NCI-H460 (cell line): ENCODE measurements around the gene PIAS4. TPM values are rescaled to one million over a fixed set of nuclear protein-coding genes. Genes with fewer than 3 reads are reported as not detected.
"Not testable (repeated sequence)": the region's sequence is repeated elsewhere in the genome, so short reads cannot be mapped to it uniquely, and the experiment has no call there.

Experiments used
- DNase-seq: peaks from one replicate; pipeline ENCODE4 v3.0.0-alpha.2; 2016; ENCODE audit warnings: low read depth; ENCODE audit errors: extremely low read depth
- polyA plus RNA-seq: library from polyadenylated mRNA; depleted of rRNA; stranded (reverse); fragments of >200 nt; gene quantifications from 2 replicates; pipeline ENCODE4 v1.2.3, GENCODE V29; 2014; cell fraction: nucleus; rRNA removed
- total RNA-seq: library from RNA; depleted of rRNA; stranded (reverse); fragments of >200 nt; shearing (Covaris generic); gene quantifications from 2 replicates; pipeline ENCODE4 v1.2.3, GENCODE V29; 2014; rRNA removed

PIAS4 gene
- total RNA-seq = 14.2 and 29.8 TPM in 2 replicates
- 13.8 and 15.1 TPM in 2 replicates for polyA plus RNA-seq

DNA sequence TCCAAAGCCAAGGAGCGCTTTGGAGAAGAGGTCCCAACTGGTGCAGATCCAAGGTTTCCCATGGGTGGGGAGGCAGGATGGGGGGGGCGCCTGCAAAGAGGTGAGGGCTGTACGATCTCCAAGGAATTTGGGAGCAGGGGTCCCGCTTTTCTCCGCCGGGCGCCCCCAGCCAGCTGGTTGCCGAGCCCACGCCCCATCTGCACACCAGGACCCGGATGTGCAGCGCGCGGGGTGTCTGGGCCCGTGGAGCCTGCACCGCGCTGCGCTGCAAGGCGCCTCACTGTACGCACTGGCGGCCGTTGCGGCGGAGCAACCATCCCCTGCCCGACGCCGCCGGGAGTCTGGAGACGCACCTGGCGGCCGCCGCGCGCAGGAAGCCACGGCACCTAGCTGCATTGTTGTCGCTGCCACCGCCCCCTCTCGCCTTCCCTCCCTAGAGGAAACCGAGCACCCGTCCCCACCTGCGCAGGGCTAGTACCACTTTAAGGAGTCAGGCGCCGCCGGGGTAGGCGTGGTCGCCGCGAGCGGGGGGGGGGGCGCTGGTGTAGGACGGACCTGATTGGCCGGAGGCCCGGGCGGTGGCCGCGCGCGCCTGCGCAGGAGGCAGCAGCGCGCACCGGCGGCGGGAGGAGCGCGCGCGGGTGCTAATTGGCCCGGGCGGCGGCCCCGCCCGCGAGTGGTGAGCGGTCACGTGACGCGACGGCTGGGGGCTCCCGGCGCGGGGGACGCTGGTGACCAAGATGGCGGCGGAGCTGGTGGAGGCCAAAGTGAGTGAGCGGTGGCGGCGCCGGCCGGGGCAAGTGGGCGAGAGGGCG lies at the start of gene PIAS4:
TSS of gene PIAS4 (plus strand) at position 716 of the 815 bp plus-strand sequence. CDS start at position 741, 25 bp downstream.
- DNase-seq = peak; percentile 87

GRCh38 chr19:3958836-3959765 lies 48.4 kb upstream of the PIAS4 start:
- no peak for DNase-seq

DNA sequence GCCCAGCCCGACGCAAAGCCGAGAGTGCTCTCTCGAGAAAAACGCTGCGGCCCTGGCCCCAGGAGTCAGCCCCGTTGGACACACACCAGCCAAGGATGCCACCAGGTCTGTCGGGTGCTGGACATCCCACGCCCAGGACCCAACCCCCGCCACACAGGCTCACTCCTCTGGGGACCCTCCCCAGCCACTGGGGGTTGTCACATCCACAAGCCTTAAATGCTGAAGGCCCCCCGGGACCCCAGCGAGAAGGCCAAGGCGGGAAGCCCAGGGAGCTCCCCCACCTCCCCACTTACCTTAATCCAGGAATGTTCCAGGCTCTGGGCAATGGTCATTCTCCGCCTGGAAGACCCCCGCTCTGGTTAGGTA lies 47.8 kb upstream of the PIAS4 start:
- DNase-seq = no peak

DNA sequence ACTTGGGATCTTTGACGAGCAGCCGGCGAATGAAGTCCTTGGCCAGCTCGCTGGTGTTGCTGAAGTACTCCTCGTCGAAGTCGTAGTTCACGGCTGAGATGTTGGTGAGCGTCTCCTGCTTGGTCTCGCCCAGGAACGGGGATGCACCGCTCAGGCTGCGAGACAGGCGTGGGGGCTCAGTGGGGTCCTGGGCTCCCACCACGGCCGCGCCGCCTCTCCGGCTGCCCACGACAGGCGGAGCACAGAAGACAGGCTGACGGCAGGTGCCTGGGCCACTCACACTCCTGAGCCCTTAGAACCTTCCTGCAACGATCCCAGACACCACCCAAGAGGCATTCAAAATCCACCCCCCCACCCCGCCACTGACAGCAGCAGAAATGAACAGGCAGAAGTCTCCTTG lies 46.5 kb upstream of the PIAS4 start:
- no peak for DNase-seq

DNA sequence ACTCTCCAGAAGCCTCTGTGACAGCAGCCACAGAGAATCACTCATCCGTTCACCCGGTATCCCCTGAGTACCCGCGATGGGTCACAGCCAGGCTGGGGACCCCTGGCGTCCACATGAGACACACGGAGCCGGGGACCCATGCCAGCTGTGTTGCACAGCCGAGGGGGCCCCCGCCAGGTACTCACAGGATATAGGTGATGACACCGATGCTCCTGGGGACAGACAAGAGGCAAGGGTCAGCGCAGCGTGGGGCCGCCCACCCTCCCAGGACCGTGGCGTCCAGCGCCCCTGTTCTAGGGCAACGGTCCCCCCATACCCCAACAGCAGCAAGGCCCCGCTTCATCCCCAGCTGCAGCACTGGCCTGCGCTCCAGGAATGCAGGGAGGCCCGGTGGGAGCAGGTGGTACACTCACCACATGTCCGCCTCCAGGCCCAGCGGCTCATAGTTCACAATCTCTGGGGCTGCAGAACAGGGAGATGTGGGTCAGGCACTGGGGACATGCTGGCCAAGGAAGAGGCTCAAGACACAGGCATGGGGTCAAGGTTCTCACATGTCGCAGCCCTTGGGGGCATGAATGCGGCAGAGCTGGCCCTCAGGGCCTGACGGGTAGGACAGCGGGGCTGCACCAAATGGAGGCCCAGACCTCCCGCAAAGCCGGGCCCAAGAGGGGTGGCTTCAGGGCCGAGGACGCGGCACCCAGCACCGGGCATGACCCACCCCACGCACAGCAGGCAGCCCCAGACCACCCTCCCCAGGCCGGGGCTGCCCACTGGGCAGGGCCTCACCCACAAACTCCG lies 43.9 kb upstream of the PIAS4 start:
- DNase-seq = no peak

GRCh38 chr19:3964256-3965194 lies 43.0 kb upstream of the PIAS4 start:
- DNase-seq = no peak

GRCh38 chr19:3966051-3967017 lies 41.2 kb upstream of the PIAS4 start:
- no peak for DNase-seq

DNA sequence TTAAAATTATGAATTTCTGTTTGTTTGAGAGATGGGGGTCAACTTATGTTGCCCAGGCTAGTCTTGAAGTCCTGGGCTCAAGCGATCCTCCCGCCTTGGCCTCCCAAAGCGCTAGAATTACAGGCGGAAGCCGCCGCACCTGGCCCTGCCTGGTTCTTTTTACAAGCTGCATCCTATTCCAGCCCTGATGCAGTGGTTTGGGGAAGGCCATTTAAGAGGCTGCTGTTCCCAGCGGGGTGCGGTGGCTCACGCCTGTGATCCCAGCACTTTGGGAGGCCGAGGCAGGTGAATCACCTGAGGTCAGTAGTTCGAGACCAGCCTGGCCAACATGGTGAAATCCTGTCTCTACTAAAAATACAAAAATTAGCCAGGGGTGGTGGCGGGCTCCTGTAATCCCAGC lies 39.6 kb upstream of the PIAS4 start:
- not testable (repeated sequence) for DNase-seq

- peak; percentile 81 for DNase-seq
Measured at GRCh38 chr19:3968556-3969434, 38.7 kb upstream of the PIAS4 start.

GRCh38 chr19:3969435-3970312 lies 37.9 kb upstream of the PIAS4 start:
- no peak for DNase-seq

DNA sequence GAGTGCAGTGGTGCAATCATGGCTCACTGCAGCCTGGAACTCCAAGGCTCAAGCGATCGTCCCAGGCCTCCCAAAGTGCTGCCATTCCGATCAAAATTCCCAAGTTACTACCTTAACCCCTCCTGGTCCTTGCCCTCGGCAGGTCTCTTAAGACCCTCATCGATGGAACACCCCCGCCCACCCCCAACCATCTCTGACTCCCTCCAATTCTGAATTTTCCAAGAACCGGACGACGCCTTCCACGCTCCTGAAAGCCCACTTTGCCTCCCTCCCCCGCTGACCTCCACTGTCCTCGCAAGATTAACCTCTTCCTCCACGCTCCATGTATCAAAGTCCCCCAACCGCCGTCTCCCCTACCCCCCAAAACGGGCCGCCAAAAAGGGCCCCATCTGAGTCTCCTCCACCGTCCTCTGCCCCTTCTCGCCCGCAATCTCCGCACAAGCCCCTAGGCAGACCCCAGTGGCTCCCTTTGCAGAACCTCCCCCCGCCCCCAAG lies 37.2 kb upstream of the PIAS4 start:
- no peak for DNase-seq

- peak; percentile 95 for DNase-seq
Measured at GRCh38 chr19:3970808-3971598, 36.5 kb upstream of the PIAS4 start, which contains the start of gene DAPK3. DAPK3 (minus strand) TSS chr19:3971099; CDS start chr19:3969735, 1,364 bp downstream.

GRCh38 chr19:3975144-3975543 lies 32.4 kb upstream of the PIAS4 start:
- no peak for DNase-seq

GRCh38 chr19:3975637-3976087 lies 31.9 kb upstream of the PIAS4 start:
- DNase-seq = no peak
